GM19240 (cell line): ENCODE results near the gene ZSWIM5.
"Not testable (repeated sequence)": the region's sequence is repeated elsewhere in the genome, so short reads cannot be mapped to it uniquely, and the experiment has no call there.

Experiments
- DNase-seq: peaks from one replicate; pipeline ENCODE4 v3.0.0; 2011; ENCODE audit warnings: low spot score; ENCODE audit not compliant: insufficient read length

Gene ZSWIM5

DNA sequence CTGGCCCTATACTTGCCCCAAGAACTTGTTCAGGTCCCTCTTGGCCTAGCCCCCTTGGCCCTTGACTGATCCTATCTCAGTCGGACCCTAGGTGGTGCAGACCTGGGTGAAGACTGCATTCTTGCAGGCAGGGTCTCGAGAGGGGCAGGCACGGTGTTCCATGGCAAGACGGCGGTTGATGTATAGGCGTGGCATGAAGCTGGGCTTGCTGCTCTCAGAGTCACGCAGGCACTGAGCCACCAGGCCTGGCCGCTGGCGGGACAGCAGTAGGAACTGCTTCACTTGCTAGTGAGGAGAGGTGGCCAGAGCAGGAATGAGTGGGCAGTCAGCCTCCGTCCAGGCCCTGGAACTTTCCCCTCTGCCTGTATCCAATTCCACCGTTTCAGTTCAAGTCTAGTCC, 199.1 kb downstream of the ZSWIM5 start:
- DNase-seq = no peak

DNA sequence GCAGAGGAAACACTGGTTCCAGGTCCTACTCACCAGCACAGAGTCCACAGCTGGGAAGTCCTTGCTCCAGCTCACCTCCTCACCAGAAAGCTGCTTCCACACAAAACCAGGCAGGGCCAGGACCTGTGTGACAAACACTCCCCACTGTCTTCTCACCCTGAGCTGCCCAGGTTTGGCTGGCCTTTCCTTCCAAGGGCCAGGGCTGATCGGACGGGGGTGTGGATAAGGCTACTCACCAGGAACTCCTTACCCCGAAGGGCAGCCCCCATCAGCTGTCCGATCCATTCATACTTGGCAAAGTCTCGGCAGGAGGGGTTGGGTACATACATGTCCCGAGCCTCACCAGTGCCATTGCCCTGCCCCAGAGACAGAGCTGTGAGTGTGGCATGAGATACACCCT, 200.6 kb downstream of the ZSWIM5 start:
- DNase-seq = no peak

DNA sequence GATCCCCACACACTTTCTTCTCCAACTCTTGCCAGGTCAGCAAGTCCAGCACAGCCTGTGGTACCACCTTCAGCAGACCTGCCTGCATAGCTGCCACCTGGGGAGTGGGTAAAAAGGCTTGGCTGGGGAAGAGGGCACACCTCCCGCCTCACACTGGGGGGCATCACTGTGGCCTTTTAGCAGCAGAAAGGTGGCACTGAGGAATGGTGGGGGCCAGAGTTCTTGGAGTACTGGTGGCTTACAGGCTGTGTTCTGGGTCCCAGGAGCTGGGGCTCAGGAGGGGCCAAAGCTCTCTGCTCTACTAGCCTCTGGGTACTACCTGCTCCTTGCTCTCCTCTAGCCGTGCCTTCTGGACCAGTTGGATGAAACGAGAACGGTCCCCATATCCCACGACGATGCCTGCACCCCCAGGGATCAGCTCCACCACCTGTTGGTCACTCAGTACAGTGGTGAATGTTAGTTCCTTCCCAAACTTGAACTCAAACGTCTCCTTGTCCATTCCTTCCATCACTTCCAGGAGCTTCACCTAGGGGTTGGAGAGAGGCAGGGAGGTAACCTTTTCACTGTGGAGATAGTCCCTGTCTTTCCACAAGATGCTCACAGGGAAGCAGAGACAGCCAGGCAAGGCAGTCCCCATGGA, 202.0 kb downstream of the ZSWIM5 start:
- no peak for DNase-seq

DNA sequence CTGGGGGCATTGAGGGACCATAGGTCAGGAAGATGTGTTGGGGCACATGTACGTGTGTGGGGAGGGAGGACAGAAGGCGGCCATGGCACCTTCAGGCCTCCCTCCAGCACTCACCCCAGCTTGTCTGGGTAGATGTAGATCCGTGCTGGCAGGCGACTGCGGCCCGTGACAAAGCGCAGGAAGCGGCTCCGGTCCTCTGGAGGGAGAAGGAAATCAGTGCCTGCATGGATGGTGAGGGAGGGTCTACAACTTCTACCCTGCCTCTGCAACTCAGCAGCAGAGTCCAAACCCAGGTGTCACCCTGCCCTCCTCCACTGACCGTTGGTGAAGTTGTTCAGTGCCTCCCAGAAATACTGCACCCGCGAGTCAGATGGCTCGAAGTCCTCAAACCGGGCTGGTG, 202.7 kb downstream of the ZSWIM5 start:
- no peak for DNase-seq

DNA sequence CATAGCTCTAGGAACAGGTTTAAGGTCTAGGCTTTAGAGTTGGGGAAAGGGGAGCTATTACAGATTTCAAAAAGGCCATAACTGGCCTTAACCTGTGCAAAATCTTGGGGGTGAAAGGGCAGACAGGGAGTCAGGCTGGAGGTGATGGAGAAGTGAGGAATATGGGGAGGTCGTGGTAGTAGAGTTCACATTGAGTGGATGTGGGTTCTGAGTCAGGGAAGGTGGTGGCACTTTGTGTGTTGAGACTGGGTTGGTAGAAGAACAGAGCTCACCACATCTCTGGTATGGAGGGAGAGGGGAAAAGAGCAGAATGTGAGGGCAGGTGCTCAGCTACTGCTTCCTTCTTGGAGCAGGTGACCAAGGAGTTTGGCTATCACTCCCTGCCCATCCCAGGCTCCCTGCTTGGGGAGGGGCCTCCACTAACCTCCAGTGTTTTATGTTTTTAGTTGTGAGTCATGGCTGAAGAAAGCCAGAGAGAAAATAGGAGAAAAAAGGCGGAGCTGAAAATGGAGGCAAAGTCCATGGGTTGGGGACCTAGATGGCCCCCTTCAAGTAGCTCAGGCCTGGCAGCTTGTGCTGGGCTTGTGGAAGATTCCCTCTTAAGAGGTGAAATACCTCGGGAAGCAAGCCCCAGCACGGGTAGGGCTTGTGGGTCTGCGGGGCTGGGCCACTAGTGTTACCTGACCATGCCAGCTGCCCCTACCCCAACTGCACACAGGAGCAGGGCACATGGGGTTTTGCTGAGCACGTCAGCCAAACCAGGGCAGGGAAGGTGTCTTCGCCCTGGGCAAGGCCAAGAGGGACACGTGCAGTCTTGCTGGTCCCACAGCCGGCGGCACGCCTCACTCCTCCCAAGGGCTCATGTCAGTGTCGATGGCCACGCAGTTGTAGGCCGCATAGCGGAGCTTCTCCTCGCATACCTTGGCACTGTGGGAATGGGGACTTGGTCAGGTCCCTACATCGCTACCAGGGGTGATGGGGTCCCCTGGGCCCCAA, 203.5 kb downstream of the ZSWIM5 start:
- no peak for DNase-seq

DNA sequence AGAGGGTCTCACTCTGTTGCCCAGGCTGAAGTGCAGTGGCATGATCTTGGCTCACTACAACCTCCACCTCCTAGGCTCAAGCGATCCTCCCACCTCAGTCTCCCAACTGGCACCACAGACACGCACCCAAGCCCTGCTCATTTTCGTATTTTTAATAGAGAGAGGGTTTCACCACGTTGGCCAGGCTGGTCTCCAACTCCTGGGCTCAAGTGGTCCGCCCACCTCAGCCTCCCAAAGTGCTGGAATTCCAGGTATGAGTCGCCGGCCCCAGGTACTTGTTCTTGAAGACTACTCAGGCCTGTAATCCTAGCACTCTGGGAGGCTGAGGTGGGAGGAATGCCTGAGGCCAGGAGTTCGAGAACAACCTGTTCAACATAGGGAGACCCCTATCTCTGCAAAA, 204.8 kb downstream of the ZSWIM5 start:
- DNase-seq = not testable (repeated sequence)

DNA sequence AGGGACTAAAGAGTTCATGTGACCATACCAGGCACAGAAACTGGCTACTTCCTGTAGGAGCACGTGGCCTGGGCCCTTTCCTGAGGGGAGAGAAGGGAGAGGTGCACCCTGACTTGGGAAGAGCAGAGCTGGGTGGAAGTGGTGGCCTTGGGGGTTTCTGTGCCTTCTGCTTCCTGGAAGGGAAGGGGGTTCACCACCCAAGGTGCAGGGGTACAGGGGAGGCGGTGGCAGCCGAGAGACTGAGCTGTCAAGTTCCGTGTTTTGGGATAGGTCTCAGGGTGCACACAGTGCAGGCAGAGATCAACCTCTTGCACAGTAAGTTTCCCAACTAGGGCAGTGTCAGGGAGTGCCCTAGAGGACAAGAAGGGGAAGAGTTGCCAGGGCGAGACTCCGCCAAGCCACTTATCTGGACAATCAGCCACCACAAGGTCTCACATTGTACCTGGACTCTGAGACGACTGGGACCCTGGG, 205.4 kb downstream of the ZSWIM5 start:
- DNase-seq = no peak

DNA sequence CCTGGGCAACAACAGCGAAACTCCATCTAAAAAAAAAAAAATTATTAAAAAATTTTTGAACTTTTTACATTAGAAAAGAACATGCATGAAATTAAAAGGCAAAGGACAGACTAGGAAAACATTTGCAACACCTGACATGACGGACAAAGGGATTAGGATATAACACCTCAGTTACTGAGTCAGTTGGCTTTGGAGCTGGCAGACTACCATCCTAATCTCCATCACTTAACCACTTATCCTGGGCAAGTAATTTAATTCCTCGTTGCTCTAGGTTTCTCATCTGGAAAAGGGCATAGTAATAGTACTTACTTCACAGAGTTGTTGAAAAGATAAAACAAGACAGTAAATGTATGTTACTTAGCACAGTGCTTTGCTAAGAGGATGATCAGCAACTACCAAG, 207.2 kb downstream of the ZSWIM5 start:
- DNase-seq = no peak

DNA sequence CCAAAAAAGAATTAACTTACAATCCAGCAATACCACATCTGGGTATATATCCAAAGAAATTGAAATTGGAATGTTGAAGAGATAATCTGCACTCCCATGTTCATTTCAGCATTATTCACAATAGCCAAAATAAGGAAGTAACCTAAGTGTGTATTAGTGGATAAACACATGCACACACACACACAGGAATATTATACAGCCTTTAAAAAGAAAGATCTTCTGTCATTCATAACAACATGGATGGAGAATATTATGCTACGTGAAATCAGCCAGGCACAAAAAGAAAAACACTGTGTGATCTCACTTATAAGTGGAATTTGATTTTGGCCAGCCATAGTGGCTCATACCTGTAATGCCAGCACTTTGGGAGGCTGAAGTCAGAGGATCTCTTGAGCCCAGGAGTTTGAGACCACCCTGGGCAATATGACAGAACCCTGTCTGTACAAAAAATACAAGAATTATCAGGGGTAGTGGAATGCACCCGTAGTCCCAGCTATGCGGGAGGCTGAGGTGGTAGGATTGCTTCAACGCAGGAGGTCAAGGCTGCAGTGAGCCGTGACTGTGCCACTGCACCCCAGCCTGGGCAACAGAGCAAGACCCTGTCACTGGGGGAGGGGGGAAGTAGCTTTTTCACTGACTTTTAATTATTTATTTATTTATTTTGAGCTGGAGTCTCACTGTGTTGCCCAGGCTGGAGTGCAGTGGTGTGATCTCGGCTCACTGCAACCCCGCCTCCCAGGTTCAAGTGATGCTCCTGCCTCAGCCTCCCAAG, 210.8 kb downstream of the ZSWIM5 start:
- no peak for DNase-seq

DNA sequence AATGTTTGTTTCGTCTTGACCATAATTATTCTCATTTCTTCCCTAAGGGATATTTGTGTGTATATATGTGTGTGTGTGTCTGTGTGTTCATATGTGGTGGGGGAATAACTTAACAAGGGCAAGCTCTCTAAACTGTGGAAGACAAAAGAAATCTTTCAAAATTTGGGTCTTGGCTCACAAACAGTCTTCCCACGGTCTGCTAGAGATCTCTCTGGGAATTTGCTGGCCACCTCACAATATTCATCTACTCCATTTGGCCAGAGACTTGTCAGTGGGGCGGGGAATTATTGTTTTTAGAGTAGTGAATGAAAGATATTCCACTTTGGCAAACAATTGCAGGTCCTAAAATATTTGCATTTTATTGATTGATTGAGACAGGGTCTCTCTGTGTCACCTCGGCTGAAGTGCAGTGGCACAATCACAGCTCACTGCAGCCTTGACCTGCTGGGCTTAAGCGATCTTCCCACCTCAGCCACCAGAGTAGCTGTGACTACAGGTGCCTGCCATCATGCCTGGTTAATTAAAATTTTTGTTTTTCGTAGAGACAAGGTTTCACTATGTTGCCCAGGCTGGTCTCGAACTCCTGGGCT, 212.0 kb downstream of the ZSWIM5 start:
- no peak for DNase-seq

DNA sequence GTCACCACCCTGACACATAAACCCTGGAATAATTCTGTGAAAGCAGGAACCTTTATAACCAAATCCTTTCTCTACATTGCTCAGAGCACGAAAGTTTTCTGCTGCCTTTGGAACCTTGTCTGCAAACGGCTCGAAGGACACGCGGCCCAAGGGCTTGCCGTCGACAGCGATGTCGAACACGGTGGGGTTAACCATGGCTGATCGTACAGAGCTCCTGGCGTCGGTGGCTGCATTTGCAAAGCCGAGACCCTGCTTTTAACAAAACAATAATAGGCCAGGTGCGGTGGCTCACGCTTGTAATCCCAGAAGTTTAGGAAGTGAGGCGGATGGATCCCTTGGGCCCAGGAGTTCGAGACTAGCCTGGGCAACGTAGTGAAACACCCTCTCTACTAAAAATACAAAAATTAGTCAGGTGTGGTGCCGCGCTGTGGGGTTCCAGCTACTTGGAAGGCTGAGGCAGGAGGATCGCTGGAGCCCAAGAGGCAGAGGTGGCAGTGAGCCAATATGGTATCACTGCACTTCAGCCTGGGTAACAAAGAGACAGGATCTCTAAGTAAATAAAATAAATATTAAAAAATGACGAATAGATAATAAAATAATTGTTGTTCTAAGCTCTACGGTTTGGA, 217.8 kb downstream of the ZSWIM5 start:
- no peak for DNase-seq

DNA sequence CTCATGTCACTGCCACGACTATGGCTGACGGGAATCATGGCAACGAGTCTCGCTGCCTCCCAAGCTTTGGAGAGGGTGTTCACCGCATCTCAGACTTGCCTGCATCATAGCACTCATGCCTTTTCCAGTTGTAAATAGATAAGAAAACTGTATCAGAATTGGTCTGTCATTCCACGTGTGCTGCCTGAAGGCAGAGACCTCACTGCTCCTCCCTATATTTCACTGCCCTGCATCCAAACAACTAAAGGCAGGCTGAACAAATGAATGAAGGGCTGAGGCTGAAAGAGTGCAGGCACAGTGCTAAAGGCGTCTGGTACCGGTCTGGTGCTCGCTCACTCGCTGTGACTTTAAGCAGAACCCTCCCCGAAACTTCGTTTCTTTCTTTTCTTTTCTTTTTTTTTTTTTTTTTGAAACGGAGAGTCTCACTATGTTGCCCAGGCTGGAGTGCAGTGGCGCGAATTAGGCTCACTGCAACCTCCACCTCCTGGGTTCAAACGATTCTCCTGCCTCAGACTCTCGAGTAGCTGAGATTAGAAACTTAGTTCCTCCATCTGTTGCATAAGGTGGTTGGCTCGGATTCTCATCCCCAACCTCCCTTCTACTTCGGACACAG, 220.6 kb downstream of the ZSWIM5 start:
- no peak for DNase-seq

DNA sequence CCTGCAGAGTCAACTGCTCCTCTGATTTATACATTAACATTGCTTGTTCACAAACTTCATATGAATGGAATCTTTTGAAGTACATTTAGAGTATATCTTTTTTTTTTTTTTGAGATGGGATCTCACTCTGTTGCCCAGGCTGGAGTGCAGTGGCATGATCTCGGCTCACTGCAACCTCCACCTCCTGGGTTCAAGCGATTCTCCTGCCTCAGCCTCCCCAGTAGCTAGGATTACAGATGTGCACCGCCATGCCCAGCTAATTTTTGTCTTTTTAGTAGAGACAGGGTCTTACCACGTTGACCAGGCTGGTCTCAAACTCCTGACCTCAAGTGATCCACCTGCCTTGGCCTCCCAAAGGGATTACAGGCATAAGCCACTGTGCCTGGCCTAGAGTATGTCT, 229.0 kb downstream of the ZSWIM5 start:
- not testable (repeated sequence) for DNase-seq

DNA sequence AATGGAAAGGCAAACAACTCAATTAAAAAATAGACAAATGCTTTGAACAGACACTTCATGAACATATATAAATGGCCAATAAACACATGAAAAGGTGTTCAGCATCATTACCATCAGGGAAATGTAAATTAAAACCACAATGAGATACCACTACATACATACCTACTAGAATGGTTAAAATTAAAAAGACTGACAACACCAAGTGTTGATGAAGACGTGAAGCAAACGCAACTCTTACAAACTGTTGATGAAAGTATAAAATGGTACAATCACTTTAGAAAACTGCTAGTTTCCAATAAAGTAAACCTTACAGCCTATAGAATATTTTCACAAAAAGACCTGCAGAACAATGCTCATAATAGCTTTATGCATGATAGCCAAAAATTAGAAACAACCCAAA, 230.2 kb downstream of the ZSWIM5 start:
- no peak for DNase-seq

DNA sequence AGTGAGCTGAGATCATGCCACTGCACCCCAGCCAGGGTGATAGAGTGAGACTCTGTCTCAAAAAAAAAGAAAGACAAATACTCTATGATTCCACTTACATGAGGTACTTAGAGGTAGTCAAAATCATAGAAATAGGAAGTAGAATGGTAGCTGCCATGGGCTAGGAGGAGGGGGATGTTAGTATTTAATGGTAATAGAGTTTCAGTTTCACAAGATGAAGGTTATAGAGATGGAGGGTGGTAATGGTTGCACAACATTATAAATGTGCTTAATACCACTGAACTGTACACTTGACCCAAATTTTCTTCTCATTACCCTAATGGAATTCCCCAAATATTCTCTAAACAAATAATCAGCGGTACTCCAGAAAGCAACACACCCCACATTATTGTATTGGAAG, 232.8 kb downstream of the ZSWIM5 start:
- no peak for DNase-seq

DNA sequence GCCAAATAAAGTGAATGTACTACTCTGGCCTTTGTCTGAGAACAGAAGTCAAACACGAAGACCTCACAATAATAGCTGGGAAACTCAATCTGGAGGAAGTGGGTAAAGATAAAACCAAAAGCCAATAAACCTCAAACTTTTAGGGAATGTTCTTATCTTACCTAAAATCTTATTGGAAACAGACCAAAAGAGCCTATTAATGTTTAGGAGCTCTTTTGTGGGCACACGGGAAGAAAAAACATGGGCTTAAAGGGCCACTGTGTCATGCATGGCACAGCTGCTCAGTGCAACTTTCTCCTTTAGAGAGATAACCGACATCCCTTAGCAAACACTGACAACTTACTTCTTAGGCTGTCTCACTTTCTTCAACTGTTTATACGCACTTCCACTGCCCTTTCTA, 236.1 kb downstream of the ZSWIM5 start:
- no peak for DNase-seq
